Measurements from ENCODE around the gene WNT9B. TPM values are rescaled to one million over a fixed set of nuclear protein-coding genes. Genes with fewer than 3 reads are reported as not detected.

Gene WNT9B
- total and polyA plus RNA-seq, 11 donors: 0.19 to 1.4 (median 0.53) TPM

- Histone ChIP-seq H3K27ac (no peak overlapping the region), H3K4me3 (no peak overlapping the region), H3K4me1 (no peaks in the 10 kb centered on the region), H3K27me3 (peaks cover 0 to 22% (median 0%) of the 10 kb centered on the region in 9 donors), H3K9me3 (no peaks in the 10 kb centered on the region), H3K36me3 (no peaks in the 10 kb centered on the region)
- ATAC-seq (no peak), DNase-seq (no peak)
- no peak for TF ChIP-seq POLR2A (IDR thresholded peaks at IDR 0.05)
- TF ChIP-seq CTCF (IDR thresholded peaks at IDR 0.05): no peak
- intact Hi-C loops (cut with DNase I): loop anchor here in 1 of 10 donors (10.0 kb wide), 1 partner anchor 62 kb away; no protein-coding TSS in a partner anchor
Observed at GRCh38 chr17:46866747-46867146, 15.4 kb downstream of the WNT9B start.

GRCh38 chr17:46868689-46869187, 17.4 kb downstream of the WNT9B start:
- H3K36me3 ChIP-seq: no peaks in the 10 kb centered on the region
- H3K9me3 ChIP-seq: no peaks in the 10 kb centered on the region
- DNase-seq: no peak
- TF ChIP-seq POLR2A (IDR thresholded peaks at IDR 0.05): no peak
- TF ChIP-seq CTCF (IDR thresholded peaks at IDR 0.05): no peak
- no peak overlapping the region for H3K4me3 ChIP-seq
- intact Hi-C loops (cut with DNase I): loop anchor here in 1 of 10 donors (10.0 kb wide), 1 partner anchor 64 kb away; no protein-coding TSS in a partner anchor
- peak in 3 of 4 donors; percentile 27 to 45 (median 36) for ATAC-seq
- H3K4me1 ChIP-seq: no peaks in the 10 kb centered on the region
- no peak overlapping the region for H3K27ac ChIP-seq
- peaks cover 0 to 7% (median 0%) of the 10 kb centered on the region in 9 donors for H3K27me3 ChIP-seq
- WGBS, 4 donors: 57 to 72% (median 68%) methylated on average over 6 of the region's 6 CpGs

- H3K9me3 ChIP-seq: no peaks in the 10 kb centered on the region
- H3K4me1 ChIP-seq: no peaks in the 10 kb centered on the region
- ATAC-seq (no peak), DNase-seq (no peak)
- no peak overlapping the region for H3K4me3 ChIP-seq
- H3K27ac ChIP-seq: no peak overlapping the region
- intact Hi-C loops (cut with DNase I): loop anchor here in 1 of 10 donors (10.0 kb wide), 1 partner anchor 64 kb away; no protein-coding TSS in a partner anchor
- WGBS, 4 donors: 79 to 82% (median 81%) methylated on average over 7 of the region's 7 CpGs
- H3K27me3 ChIP-seq: peaks cover 0 to 4% (median 0%) of the 10 kb centered on the region in 9 donors
- H3K36me3 ChIP-seq: no peaks in the 10 kb centered on the region
- no peak for TF ChIP-seq POLR2A (IDR thresholded peaks at IDR 0.05)
- TF ChIP-seq CTCF (IDR thresholded peaks at IDR 0.05): no peak
Observed at GRCh38 chr17:46869296-46869695, 17.9 kb downstream of the WNT9B start.

- no peak overlapping the region for H3K4me3 ChIP-seq
- TF ChIP-seq POLR2A (IDR thresholded peaks at IDR 0.05): no peak
- TF ChIP-seq CTCF (IDR thresholded peaks at IDR 0.05): no peak
- H3K4me1 ChIP-seq: peaks cover 0 to 2% (median 0%) of the 10 kb centered on the region in 12 donors
- no peaks in the 10 kb centered on the region for H3K36me3 ChIP-seq
- ATAC-seq (peak in 1 of 4 donors; percentile 35), DNase-seq (no peak)
- no peaks in the 10 kb centered on the region for H3K9me3 ChIP-seq
- intact Hi-C loops (cut with DNase I): loop anchor here in 2 of 10 donors (10.0 kb wide), 2 partner anchors 55 to 65 kb away; partner anchors contain the start of gene WNT3 (in 1 of the 2)
- no peak overlapping the region for H3K27ac ChIP-seq
- 70 to 85% (median 75%) methylated on average over 6 to 9 of the region's 9 CpGs for WGBS, 4 donors
- H3K27me3 ChIP-seq: peaks cover 0 to 4% (median 0%) of the 10 kb centered on the region in 9 donors
Observed at GRCh38 chr17:46869975-46870803, 18.8 kb downstream of the WNT9B start.
